ENCODE results near the gene KLHL30.

The KLHL30 gene

DNA sequence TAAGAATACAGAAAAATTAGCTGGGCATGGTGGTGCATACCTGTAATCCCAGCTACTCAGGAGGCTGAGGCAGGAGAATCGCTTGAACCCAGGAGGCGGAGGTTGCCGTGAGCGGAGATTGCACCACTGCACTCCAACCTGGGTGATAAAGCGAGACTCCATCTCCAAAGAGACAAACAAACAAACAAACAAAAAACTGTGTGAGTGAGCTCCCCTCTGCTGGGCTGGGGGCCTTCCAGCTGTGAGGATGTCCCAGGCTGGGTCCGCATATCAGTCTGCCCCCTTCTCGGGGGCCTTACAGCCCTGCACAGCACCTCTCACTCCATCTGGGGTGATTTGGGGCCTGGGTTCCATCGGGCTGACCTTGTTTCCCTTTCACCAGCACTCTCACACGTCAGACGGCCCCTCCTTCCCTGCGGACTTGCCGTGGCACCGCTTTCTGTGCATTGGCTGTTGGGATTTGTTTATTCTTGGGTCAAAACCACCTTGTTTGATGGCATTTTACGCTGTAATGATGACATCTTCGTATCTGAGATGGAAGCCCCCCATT, 2.8 kb upstream of the KLHL30 start:
- TF ChIP-seq, protein P1, sequence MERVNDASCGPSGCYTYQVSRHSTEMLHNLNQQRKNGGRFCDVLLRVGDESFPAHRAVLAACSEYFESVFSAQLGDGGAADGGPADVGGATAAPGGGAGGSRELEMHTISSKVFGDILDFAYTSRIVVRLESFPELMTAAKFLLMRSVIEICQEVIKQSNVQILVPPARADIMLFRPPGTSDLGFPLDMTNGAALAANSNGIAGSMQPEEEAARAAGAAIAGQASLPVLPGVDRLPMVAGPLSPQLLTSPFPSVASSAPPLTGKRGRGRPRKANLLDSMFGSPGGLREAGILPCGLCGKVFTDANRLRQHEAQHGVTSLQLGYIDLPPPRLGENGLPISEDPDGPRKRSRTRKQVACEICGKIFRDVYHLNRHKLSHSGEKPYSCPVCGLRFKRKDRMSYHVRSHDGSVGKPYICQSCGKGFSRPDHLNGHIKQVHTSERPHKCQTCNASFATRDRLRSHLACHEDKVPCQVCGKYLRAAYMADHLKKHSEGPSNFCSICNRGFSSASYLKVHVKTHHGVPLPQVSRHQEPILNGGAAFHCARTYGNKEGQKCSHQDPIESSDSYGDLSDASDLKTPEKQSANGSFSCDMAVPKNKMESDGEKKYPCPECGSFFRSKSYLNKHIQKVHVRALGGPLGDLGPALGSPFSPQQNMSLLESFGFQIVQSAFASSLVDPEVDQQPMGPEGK (CRISPR knock-in tag; IDR thresholded peaks at IDR 0.05; ENCODE audit: borderline replicate concordance) = no peak
- TF ChIP-seq, protein P2, sequence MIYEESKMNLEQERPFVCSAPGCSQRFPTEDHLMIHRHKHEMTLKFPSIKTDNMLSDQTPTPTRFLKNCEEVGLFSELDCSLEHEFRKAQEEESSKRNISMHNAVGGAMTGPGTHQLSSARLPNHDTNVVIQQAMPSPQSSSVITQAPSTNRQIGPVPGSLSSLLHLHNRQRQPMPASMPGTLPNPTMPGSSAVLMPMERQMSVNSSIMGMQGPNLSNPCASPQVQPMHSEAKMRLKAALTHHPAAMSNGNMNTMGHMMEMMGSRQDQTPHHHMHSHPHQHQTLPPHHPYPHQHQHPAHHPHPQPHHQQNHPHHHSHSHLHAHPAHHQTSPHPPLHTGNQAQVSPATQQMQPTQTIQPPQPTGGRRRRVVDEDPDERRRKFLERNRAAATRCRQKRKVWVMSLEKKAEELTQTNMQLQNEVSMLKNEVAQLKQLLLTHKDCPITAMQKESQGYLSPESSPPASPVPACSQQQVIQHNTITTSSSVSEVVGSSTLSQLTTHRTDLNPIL (CRISPR knock-in tag; IDR thresholded peaks at IDR 0.05; ENCODE audit: low read depth) = no peak
- TF ChIP-seq BACH2 (CRISPR knock-in tag; IDR thresholded peaks at IDR 0.05; ENCODE audit: borderline replicate concordance) (no peak), ZC3H10 (CRISPR knock-in tag; IDR thresholded peaks at IDR 0.05) (no peak), ZFP30 (CRISPR knock-in tag; IDR thresholded peaks at IDR 0.05) (no peak)
- TF ChIP-seq, protein P3, sequence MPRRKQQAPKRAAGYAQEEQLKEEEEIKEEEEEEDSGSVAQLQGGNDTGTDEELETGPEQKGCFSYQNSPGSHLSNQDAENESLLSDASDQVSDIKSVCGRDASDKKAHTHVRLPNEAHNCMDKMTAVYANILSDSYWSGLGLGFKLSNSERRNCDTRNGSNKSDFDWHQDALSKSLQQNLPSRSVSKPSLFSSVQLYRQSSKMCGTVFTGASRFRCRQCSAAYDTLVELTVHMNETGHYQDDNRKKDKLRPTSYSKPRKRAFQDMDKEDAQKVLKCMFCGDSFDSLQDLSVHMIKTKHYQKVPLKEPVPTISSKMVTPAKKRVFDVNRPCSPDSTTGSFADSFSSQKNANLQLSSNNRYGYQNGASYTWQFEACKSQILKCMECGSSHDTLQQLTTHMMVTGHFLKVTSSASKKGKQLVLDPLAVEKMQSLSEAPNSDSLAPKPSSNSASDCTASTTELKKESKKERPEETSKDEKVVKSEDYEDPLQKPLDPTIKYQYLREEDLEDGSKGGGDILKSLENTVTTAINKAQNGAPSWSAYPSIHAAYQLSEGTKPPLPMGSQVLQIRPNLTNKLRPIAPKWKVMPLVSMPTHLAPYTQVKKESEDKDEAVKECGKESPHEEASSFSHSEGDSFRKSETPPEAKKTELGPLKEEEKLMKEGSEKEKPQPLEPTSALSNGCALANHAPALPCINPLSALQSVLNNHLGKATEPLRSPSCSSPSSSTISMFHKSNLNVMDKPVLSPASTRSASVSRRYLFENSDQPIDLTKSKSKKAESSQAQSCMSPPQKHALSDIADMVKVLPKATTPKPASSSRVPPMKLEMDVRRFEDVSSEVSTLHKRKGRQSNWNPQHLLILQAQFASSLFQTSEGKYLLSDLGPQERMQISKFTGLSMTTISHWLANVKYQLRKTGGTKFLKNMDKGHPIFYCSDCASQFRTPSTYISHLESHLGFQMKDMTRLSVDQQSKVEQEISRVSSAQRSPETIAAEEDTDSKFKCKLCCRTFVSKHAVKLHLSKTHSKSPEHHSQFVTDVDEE (CRISPR knock-in tag; IDR thresholded peaks at IDR 0.05) = no peak
- no peak for ATAC-seq

DNA sequence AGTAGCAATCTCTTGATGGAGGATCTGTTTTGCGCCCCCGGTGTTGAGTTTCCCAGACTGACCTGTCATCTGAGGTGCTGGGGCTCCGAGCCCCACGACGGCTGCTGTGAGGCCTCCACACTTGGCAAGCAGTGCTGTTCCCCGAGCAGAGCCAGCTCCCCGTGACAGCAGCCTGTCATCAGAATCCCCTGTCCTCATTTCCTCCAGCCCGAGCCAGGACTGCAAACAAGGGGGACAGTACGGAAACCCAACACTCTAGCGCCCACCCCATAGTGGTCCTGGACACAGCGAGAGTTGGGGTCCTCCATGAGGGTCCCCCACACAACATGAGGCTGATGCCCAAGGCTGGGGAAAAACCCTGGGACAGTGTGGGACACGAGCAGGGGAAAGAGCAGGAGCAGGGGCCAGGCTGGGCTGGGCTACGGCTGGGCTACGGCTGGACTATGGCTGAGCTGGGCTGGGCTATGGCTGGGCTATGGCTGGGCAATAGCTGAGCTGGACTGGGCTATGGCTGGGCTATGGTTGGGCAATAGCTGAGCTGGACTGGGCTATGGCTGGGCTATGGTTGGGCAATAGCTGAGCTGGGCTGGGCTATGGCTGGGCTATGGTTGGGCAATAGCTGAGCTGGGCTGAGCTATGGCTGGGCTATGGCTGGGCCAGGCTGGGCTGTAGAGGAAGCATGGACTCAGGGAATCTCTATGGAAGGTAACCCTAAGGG, 1.5 kb upstream of the KLHL30 start:
- no peak for TF ChIP-seq PPARA (CRISPR knock-in tag; IDR thresholded peaks at IDR 0.05; ENCODE audit: borderline replicate concordance)
- no peak for ATAC-seq

DNA sequence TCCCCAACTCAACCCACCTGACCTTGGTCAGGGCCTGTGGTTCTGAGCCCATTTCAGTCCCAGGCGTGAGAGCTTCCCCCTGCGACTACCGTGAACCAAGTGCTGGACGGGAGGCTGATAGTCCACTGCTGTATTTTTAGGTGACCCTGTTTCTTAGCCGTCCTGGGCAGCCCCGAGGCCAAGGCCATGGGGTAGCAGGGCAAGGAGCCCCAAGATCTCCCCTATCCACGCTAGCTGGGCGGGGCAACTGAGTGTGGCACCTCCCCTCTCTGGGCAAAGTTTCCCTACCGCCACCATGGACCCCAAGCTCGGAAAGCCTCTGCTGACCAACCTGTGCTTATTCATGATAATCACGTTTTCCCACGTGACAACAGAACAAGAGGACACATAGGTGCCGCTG, 583 bp upstream of the KLHL30 start:
- no peak for ATAC-seq
- TF ChIP-seq TCF4 (CRISPR knock-in tag; IDR thresholded peaks at IDR 0.05; ENCODE audit: borderline replicate concordance) (no peak), BACH2 (CRISPR knock-in tag; IDR thresholded peaks at IDR 0.05; ENCODE audit: borderline replicate concordance) (no peak), ESRRG (CRISPR knock-in tag; IDR thresholded peaks at IDR 0.05) (no peak), ZFP3 (CRISPR knock-in tag; IDR thresholded peaks at IDR 0.05) (no peak), RARB (CRISPR knock-in tag; IDR thresholded peaks at IDR 0.05) (no peak), ISL1 (CRISPR knock-in tag; IDR thresholded peaks at IDR 0.05) (no peak), SNAI2 (CRISPR knock-in tag; IDR thresholded peaks at IDR 0.05) (no peak)
- TF ChIP-seq, protein P4, sequence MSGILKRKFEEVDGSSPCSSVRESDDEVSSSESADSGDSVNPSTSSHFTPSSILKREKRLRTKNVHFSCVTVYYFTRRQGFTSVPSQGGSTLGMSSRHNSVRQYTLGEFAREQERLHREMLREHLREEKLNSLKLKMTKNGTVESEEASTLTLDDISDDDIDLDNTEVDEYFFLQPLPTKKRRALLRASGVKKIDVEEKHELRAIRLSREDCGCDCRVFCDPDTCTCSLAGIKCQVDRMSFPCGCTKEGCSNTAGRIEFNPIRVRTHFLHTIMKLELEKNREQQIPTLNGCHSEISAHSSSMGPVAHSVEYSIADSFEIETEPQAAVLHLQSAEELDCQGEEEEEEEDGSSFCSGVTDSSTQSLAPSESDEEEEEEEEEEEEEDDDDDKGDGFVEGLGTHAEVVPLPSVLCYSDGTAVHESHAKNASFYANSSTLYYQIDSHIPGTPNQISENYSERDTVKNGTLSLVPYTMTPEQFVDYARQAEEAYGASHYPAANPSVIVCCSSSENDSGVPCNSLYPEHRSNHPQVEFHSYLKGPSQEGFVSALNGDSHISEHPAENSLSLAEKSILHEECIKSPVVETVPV (CRISPR knock-in tag; IDR thresholded peaks at IDR 0.05) = no peak
- TF ChIP-seq, protein P5, sequence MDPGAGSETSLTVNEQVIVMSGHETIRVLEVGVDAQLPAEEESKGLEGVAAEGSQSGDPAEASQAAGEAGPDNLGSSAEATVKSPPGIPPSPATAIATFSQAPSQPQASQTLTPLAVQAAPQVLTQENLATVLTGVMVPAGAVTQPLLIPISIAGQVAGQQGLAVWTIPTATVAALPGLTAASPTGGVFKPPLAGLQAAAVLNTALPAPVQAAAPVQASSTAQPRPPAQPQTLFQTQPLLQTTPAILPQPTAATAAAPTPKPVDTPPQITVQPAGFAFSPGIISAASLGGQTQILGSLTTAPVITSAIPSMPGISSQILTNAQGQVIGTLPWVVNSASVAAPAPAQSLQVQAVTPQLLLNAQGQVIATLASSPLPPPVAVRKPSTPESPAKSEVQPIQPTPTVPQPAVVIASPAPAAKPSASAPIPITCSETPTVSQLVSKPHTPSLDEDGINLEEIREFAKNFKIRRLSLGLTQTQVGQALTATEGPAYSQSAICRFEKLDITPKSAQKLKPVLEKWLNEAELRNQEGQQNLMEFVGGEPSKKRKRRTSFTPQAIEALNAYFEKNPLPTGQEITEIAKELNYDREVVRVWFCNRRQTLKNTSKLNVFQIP (CRISPR knock-in tag; IDR thresholded peaks at IDR 0.05; ENCODE audit: borderline replicate concordance, low read depth) = no peak

DNA sequence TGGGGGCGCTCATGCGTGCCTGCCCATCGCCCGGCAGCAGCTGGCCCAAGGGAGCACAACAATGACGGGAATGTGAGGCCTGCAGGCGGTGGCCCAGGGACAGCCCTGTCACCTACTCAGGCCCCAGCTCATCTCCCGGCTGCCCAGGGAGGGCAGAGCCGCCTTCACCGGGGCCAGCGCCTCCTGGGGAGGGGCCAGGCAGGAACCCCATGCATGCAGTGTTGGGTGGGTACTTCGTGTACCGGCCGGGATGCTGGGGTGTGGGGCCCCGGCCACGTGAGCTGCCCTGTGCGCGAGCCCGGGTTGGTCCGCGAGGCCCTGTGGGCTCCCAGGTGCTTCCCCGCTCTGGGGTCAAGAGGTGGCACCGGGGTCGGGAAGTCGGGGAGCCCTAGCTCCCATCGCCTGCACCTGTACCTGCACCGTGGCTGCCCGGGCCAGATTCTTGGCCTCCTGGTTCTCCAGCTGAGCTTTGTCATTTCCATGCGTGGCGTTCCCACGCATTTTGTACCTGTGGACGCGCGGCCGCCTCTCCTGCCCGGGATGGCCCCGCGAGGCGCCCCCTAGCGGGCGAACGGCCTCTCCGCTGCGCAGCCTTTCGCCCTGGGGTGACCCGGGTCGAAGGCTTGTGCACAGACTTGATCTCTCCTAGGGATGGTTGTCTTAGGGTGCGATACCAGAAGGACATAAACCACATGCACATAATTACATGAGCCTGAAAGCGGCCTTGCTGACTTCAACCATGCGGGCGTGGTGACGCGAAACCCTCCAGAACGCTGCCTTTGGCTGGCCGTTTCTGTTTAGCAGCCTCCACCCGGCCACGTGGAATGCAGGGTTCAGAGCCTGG, 950 bp downstream of the KLHL30 start:
- TF ChIP-seq PPARA (CRISPR knock-in tag; IDR thresholded peaks at IDR 0.05; ENCODE audit: borderline replicate concordance) (no peak), ZNF8 (CRISPR knock-in tag; IDR thresholded peaks at IDR 0.05) (no peak)
- ATAC-seq = no peak

All from SK-N-SH treated with all-trans-retinoic acid at 6 μM for 48 hours (cell line).